Activated naive CD4-positive, alpha-beta T cell treated with Interleukin-2 at 50 U/mL for 16 hours (primary cell): ENCODE results near the gene EMC6.

Experiments used
- DNase-seq: peaks from one replicate; pipeline ENCODE4 v3.0.0-alpha.2; 2020

EMC6 gene

GRCh38 chr17:3668279-3669084, at the start of gene EMC6, which contains the start of gene TAX1BP3:
EMC6 (plus strand) TSS chr17:3668812; CDS start chr17:3669147, 335 bp downstream.
TAX1BP3 (minus strand) TSS chr17:3668578; CDS start chr17:3668526, 52 bp downstream.
- peak; percentile 98 for DNase-seq

GRCh38 chr17:3621146-3621720, 47.4 kb upstream of the EMC6 start:
- DNase-seq: no peak

- no peak for DNase-seq
Measured at GRCh38 chr17:3622977-3623594, 45.5 kb upstream of the EMC6 start.

GRCh38 chr17:3626831-3627768, 41.5 kb upstream of the EMC6 start:
- DNase-seq: no peak

- no peak for DNase-seq
Measured at GRCh38 chr17:3627769-3628167, 40.8 kb upstream of the EMC6 start.

GRCh38 chr17:3630781-3631180, 37.8 kb upstream of the EMC6 start:
- no peak for DNase-seq

GRCh38 chr17:3632287-3632686, 36.3 kb upstream of the EMC6 start:
- no peak for DNase-seq

GRCh38 chr17:3635474-3636153, 33.0 kb upstream of the EMC6 start:
- DNase-seq: no peak

GRCh38 chr17:3636154-3636907, 32.3 kb upstream of the EMC6 start, which contains the start of the genes CTNS and SHPK:
CTNS (plus strand) TSS chr17:3636760; CDS start chr17:3640207, 3,447 bp downstream.
SHPK (minus strand) TSS chr17:3636250; CDS start chr17:3636219, 31 bp downstream.
- DNase-seq: peak; percentile 95

GRCh38 chr17:3636908-3637373, 31.7 kb upstream of the EMC6 start:
- DNase-seq: no peak

- peak; percentile 20 for DNase-seq
Measured at GRCh38 chr17:3639981-3640596, 28.5 kb upstream of the EMC6 start.

- no peak for DNase-seq
Measured at GRCh38 chr17:3641014-3641413, 27.6 kb upstream of the EMC6 start.

- no peak for DNase-seq
Measured at GRCh38 chr17:3641717-3642486, 26.7 kb upstream of the EMC6 start.

- no peak for DNase-seq
Measured at GRCh38 chr17:3643889-3644349, 24.7 kb upstream of the EMC6 start.

GRCh38 chr17:3645310-3645709, 23.3 kb upstream of the EMC6 start:
- DNase-seq: no peak

- no peak for DNase-seq
Measured at GRCh38 chr17:3647251-3647650, 21.4 kb upstream of the EMC6 start.

- peak; percentile 42 for DNase-seq
Measured at GRCh38 chr17:3647769-3648555, 20.6 kb upstream of the EMC6 start.

- no peak for DNase-seq
Measured at GRCh38 chr17:3655766-3656165, 12.8 kb upstream of the EMC6 start.

- no peak for DNase-seq
Measured at GRCh38 chr17:3656353-3656752, 12.3 kb upstream of the EMC6 start.
